GM12878 (cell line): Measurements from ENCODE around the gene IFRD2.

Experiments used
- CTCF ChIP-seq, 3 experiments: IDR thresholded peaks in 2 of 3; conservative IDR thresholded peaks in 1 of 3; 2 replicates each; pipeline ENCODE4 v1.5.1; 2011; ENCODE audit warnings: low read depth in 3 of 3, low read length in 3 of 3, mild to moderate bottlenecking in 3 of 3, control low read depth in 2 of 3, moderate library complexity in 2 of 3, inconsistent platforms in 1 of 3, mixed read lengths in 1 of 3; ENCODE audit not compliant: control insufficient read depth in 2 of 3, insufficient read depth in 1 of 3; ENCODE audit errors: extremely low read depth in 1 of 3
- EZH2 ChIP-seq: IDR thresholded peaks from 2 replicates; pipeline ENCODE4 v1.6.1; 2012; ENCODE audit warnings: low read depth, mild to moderate bottlenecking, control low read depth, inconsistent platforms, low read length, borderline replicate concordance; ENCODE audit not compliant: control insufficient read depth
- FOXM1 ChIP-seq: IDR thresholded peaks from 2 replicates; pipeline ENCODE4 v1.6.1; 2012; ENCODE audit warnings: low read depth, mild to moderate bottlenecking, inconsistent platforms, low read length, moderate library complexity
- MAX ChIP-seq: IDR thresholded peaks from 2 replicates; pipeline ENCODE4 v1.6.1; 2012; ENCODE audit warnings: low read depth, low read length, improper control_type of control experiment
- MTA3 ChIP-seq: IDR thresholded peaks from 2 replicates; pipeline ENCODE4 v1.6.1; 2012; ENCODE audit warnings: low read length, inconsistent platforms, borderline replicate concordance
- REST ChIP-seq: IDR thresholded peaks from 2 replicates; pipeline ENCODE4 v1.6.1; 2012; ENCODE audit warnings: mild to moderate bottlenecking, low read depth, low read length
- TBL1XR1 ChIP-seq: IDR thresholded peaks from 2 replicates; pipeline ENCODE4 v1.6.1; 2012; ENCODE audit warnings: low read depth, low read length, improper control_type of control experiment
- TCF7 ChIP-seq: IDR thresholded peaks from 2 replicates; pipeline ENCODE4 v1.6.1; 2014; ENCODE audit warnings: antibody characterized with exemption, borderline replicate concordance
- ZBED1 ChIP-seq: IDR thresholded peaks from 2 replicates; pipeline ENCODE4 v1.6.1; 2016; ENCODE audit warnings: borderline replicate concordance
- ZBTB40 ChIP-seq: fragments of 450-650 bp; IDR thresholded peaks from 2 replicates; pipeline ENCODE4 v1.6.1; 2016; ENCODE audit warnings: mild to moderate bottlenecking, moderate library complexity, borderline replicate concordance

- no peak for TF ChIP-seq TCF7
- TF ChIP-seq REST = no peak
- no peak for TF ChIP-seq ZBED1
- no peak for TF ChIP-seq MAX
- no peak for TF ChIP-seq CTCF (IDR thresholded peaks at IDR 0.05 in 2 of 3, conservative IDR thresholded peaks at IDR 0.05 in 1 of 3; ENCODE audit: control insufficient read depth in 2 of 3, extremely low read depth in 1 of 3, insufficient read depth in 1 of 3, low read depth in 3 of 3, low read length in 3 of 3)
- no peak for TF ChIP-seq EZH2
- TF ChIP-seq ZBTB40 = no peak
- no peak for TF ChIP-seq TBL1XR1
- no peak for TF ChIP-seq FOXM1
- no peak for TF ChIP-seq MTA3
Measured at GRCh38 chr3:50264964-50265485, 27.2 kb downstream of the IFRD2 start.
